Esophagus muscularis mucosa (tissue), 4 donors: ENCODE results near the gene WNT6. TPM values are rescaled to one million over a fixed set of nuclear protein-coding genes. Genes with fewer than 3 reads are reported as not detected.

ENCODE experiments used
- DNase-seq: peaks from one replicate; pipeline ENCODE4 v3.0.0-alpha.2; 2017; ENCODE audit errors: extremely low spot score
- H3K27ac ChIP-seq, 4 donors: fragments of 200-600 bp; sonication (generic); replicated peaks in 1 of 4; 1 replicate in 3 of 4; 2 replicates in 1 of 4; pipeline ENCODE4 v1.5.1; 2016 to 2019; ENCODE audit warnings: mild to moderate bottlenecking in 1 of 4
- H3K27me3 ChIP-seq, 4 donors: fragments of 200-600 bp; sonication (generic); one replicate each; pipeline versions ENCODE4 v1.5.1 to v1.6.0; 2016 to 2019
- H3K36me3 ChIP-seq, 4 donors: fragments of 200-600 bp; sonication (generic); one replicate each; pipeline ENCODE4 v1.5.1; 2016 to 2019
- H3K4me1 ChIP-seq, 4 donors: fragments of 200-600 bp; sonication (generic); one replicate each; pipeline ENCODE4 v1.5.1; 2016 to 2019
- H3K4me3 ChIP-seq, 4 donors: fragments of 200-600 bp; sonication (generic); 1 replicate in 2 of 4; 2 replicates in 2 of 4; pipeline ENCODE4 v1.5.1; 2016 to 2019; ENCODE audit warnings: mild to moderate bottlenecking in 4 of 4, moderate library complexity in 1 of 4
- H3K9me3 ChIP-seq, 4 donors: fragments of 200-600 bp; sonication (generic); 1 replicate in 3 of 4; 2 replicates in 1 of 4; pipeline ENCODE4 v1.5.1; 2016 to 2019
- CTCF ChIP-seq, 3 experiments: fragments of 200-600 bp in 2 of 3; fragments of 450-650 bp in 1 of 3; sonication (generic) in 2 of 3; IDR thresholded peaks; one replicate each; pipeline ENCODE4 v1.5.1; 2017 to 2019; ENCODE audit warnings: antibody characterized with exemption in 3 of 3, mild to moderate bottlenecking in 2 of 3, moderate library complexity in 1 of 3
- EP300 ChIP-seq: sonication (generic); formaldehyde crosslinking; IDR thresholded peaks from one replicate; pipeline ENCODE4 v1.6.1; 2017; ENCODE audit warnings: antibody characterized with exemption
- POLR2A ChIP-seq: fragments of 450-650 bp; IDR thresholded peaks from one replicate; pipeline ENCODE4 v1.6.1; 2017; ENCODE audit warnings: antibody characterized with exemption, moderate library complexity, mild to moderate bottlenecking, low read depth
- POLR2AphosphoS5 ChIP-seq, 2 donors: sonication (generic); formaldehyde crosslinking; IDR thresholded peaks; one replicate each; pipeline ENCODE4 v1.6.1; 2017; ENCODE audit warnings: antibody characterized with exemption in 2 of 2
- WGBS: methylation state at CpG from one replicate; pipeline ENCODE4 v1.1.5; 2018; 5-methylcytosine and 5-hydroxymethylcytosine counted together
- intact Hi-C: fragments of 100-400 bp; cut with DNase I; formaldehyde crosslinking; loops from one replicate; pipeline ENCODE4 v1.15.1; 2023
- total RNA-seq, 4 donors: library from RNA; depleted of rRNA; stranded (reverse); fragments of >200 nt; gene quantifications; one replicate each; pipeline versions ENCODE4 v1.1.0 to v1.2.1, GENCODE V29; 2016

WNT6 gene
- total RNA-seq, 4 donors from 2014 or later: 2.9 to 14.3 (median 8.0) TPM

- WGBS: 73% methylated on average over 3 of the region's 3 CpGs
- H3K4me1 ChIP-seq: peaks cover 27 to 43% (median 42%) of the 10 kb centered on the region in 4 donors
- H3K36me3 ChIP-seq: no peaks in the 10 kb centered on the region
- peaks cover 3 to 91% (median 62%) of the 10 kb centered on the region in 4 donors for H3K27me3 ChIP-seq
- DNase-seq: no peak
- no peak overlapping the region for H3K4me3 ChIP-seq
- intact Hi-C loops: no loop called here
- H3K27ac ChIP-seq: no peak overlapping the region
- H3K9me3 ChIP-seq: no peaks in the 10 kb centered on the region
- TF ChIP-seq EP300 (no peak), CTCF (IDR thresholded peaks at IDR 0.05) (no peak), POLR2A (no peak), POLR2AphosphoS5 (IDR thresholded peaks at IDR 0.05) (no peak)
Measured at GRCh38 chr2:218895326-218895725, 35.7 kb downstream of the WNT6 start.

- H3K4me1 ChIP-seq: peaks cover 27 to 43% (median 42%) of the 10 kb centered on the region in 4 donors
- no peaks in the 10 kb centered on the region for H3K36me3 ChIP-seq
- no peak overlapping the region for H3K27ac ChIP-seq
- peaks cover 3 to 97% (median 65%) of the 10 kb centered on the region in 4 donors for H3K27me3 ChIP-seq
- H3K9me3 ChIP-seq: no peaks in the 10 kb centered on the region
- intact Hi-C loops: no loop called here
- TF ChIP-seq POLR2AphosphoS5 (IDR thresholded peaks at IDR 0.05): no peak
- no peak for TF ChIP-seq EP300
- no peak for TF ChIP-seq CTCF (IDR thresholded peaks at IDR 0.05)
- no peak for TF ChIP-seq POLR2A
- 41% methylated on average over 7 of the region's 8 CpGs for WGBS
- DNase-seq: no peak
- no peak overlapping the region for H3K4me3 ChIP-seq
Measured at GRCh38 chr2:218895759-218896500, 36.3 kb downstream of the WNT6 start.

- Histone ChIP-seq H3K9me3 (no peaks in the 10 kb centered on the region), H3K27me3 (peaks cover 3 to 100% (median 67%) of the 10 kb centered on the region in 4 donors), H3K36me3 (no peaks in the 10 kb centered on the region), H3K4me1 (peaks cover 27 to 43% (median 42%) of the 10 kb centered on the region in 4 donors), H3K4me3 (peak overlapping the region in 3 of 4 donors; percentile 7 to 27 (median 14)), H3K27ac (no peak overlapping the region)
- intact Hi-C loops: no loop called here
- DNase-seq: no peak
- TF ChIP-seq CTCF (IDR thresholded peaks at IDR 0.05): no peak
- TF ChIP-seq EP300: no peak
- no peak for TF ChIP-seq POLR2AphosphoS5 (IDR thresholded peaks at IDR 0.05)
- no peak for TF ChIP-seq POLR2A
- WGBS: 3% methylated on average over 11 of the region's 40 CpGs
Measured at GRCh38 chr2:218896501-218897393, 37.1 kb downstream of the WNT6 start.

- Histone ChIP-seq H3K9me3 (no peaks in the 10 kb centered on the region), H3K4me3 (peak overlapping the region in 3 of 4 donors; percentile 20 to 34 (median 27)), H3K27me3 (peaks cover 3 to 100% (median 70%) of the 10 kb centered on the region in 4 donors), H3K27ac (no peak overlapping the region), H3K4me1 (peaks cover 27 to 40% (median 39%) of the 10 kb centered on the region in 4 donors), H3K36me3 (no peaks in the 10 kb centered on the region)
- 13% methylated on average over 18 of the region's 34 CpGs for WGBS
- intact Hi-C loops: loop anchor here (1.0 to 2.0 kb wide), 2 partner anchors 21 to 45 kb away; no protein-coding TSS in a partner anchor
- no peak for DNase-seq
- no peak for TF ChIP-seq EP300
- TF ChIP-seq POLR2A: no peak
Measured at GRCh38 chr2:218897394-218898108, 37.9 kb downstream of the WNT6 start.
